ENCODE measurements around the gene DNAJC12.
A peak's percentile ranks its signal among the peaks of the same experiment; 100 is the strongest.

The DNAJC12 gene

GRCh38 chr10:67864607-67865371, 26.8 kb upstream of the DNAJC12 start:
- no peaks in the 10 kb centered on the region for H3K36me3 ChIP-seq (ENCODE audit: insufficient read depth, low read length)
- H3K27me3 ChIP-seq (ENCODE audit: insufficient read depth, low read length) = no peaks in the 10 kb centered on the region
- H3K9me3 ChIP-seq (ENCODE audit: low read length) = no peaks in the 10 kb centered on the region
- no peaks in the 10 kb centered on the region for H3K9me2 ChIP-seq (ENCODE audit: low read depth, low read length)
- no peak overlapping the region for H3K4me2 ChIP-seq (ENCODE audit: low read length)
- no peak overlapping the region for H3K27ac ChIP-seq (ENCODE audit: low read depth, low read length, poor library complexity, severe bottlenecking)
- no peaks in the 10 kb centered on the region for H4K20me1 ChIP-seq (ENCODE audit: insufficient read depth, low read length)
- no peaks in the 10 kb centered on the region for H3F3A ChIP-seq (ENCODE audit: insufficient read depth, low read length)
- H3K4me3 ChIP-seq (ENCODE audit: low read depth, low read length, poor library complexity, severe bottlenecking) = no peak overlapping the region
- no peak for TF ChIP-seq CTCF (IDR thresholded peaks at IDR 0.05; ENCODE audit: low read length)
- no peak for TF ChIP-seq EZH2 (IDR thresholded peaks at IDR 0.05; ENCODE audit: borderline replicate concordance, low read length)
- peaks cover 27% of the 10 kb centered on the region for H3K4me1 ChIP-seq (ENCODE audit: insufficient read depth, low read length, severe bottlenecking)
- no peaks in the 10 kb centered on the region for H3K79me2 ChIP-seq (ENCODE audit: insufficient read depth, low read length)
- H3K9ac ChIP-seq (ENCODE audit: low read length) = no peak overlapping the region
- no peak overlapping the region for H2AFZ ChIP-seq (ENCODE audit: low read length)

GRCh38 chr10:67863094-67863493, 25.1 kb upstream of the DNAJC12 start:
- Histone ChIP-seq H4K20me1 (ENCODE audit: insufficient read depth, low read length) (no peaks in the 10 kb centered on the region), H3K4me1 (ENCODE audit: insufficient read depth, low read length, severe bottlenecking) (peaks cover 27% of the 10 kb centered on the region), H3K4me2 (ENCODE audit: low read length) (no peak overlapping the region), H3K27me3 (ENCODE audit: insufficient read depth, low read length) (no peaks in the 10 kb centered on the region), H3K9ac (ENCODE audit: low read length) (no peak overlapping the region), H3K79me2 (ENCODE audit: insufficient read depth, low read length) (no peaks in the 10 kb centered on the region), H2AFZ (ENCODE audit: low read length) (peak overlapping the region; percentile 16; the same call in 1 of the 2 replicates), H3K36me3 (ENCODE audit: insufficient read depth, low read length) (no peaks in the 10 kb centered on the region), H3K27ac (ENCODE audit: low read depth, low read length, poor library complexity, severe bottlenecking) (no peak overlapping the region), H3F3A (ENCODE audit: insufficient read depth, low read length) (no peaks in the 10 kb centered on the region), H3K9me3 (ENCODE audit: low read length) (no peaks in the 10 kb centered on the region), H3K4me3 (ENCODE audit: low read depth, low read length, poor library complexity, severe bottlenecking) (no peak overlapping the region), H3K9me2 (ENCODE audit: low read depth, low read length) (no peaks in the 10 kb centered on the region)
- TF ChIP-seq EZH2 (IDR thresholded peaks at IDR 0.05; ENCODE audit: borderline replicate concordance, low read length) (no peak), CTCF (IDR thresholded peaks at IDR 0.05; ENCODE audit: low read length) (no peak)

GRCh38 chr10:67861750-67862432, 23.9 kb upstream of the DNAJC12 start:
- Histone ChIP-seq H3F3A (ENCODE audit: insufficient read depth, low read length) (no peaks in the 10 kb centered on the region), H3K79me2 (ENCODE audit: insufficient read depth, low read length) (no peaks in the 10 kb centered on the region), H3K4me1 (ENCODE audit: insufficient read depth, low read length, severe bottlenecking) (peaks cover 27% of the 10 kb centered on the region), H3K27me3 (ENCODE audit: insufficient read depth, low read length) (no peaks in the 10 kb centered on the region), H3K9me2 (ENCODE audit: low read depth, low read length) (no peaks in the 10 kb centered on the region), H3K27ac (ENCODE audit: low read depth, low read length, poor library complexity, severe bottlenecking) (peak overlapping the region; percentile 32), H3K9ac (ENCODE audit: low read length) (no peak overlapping the region), H3K4me3 (ENCODE audit: low read depth, low read length, poor library complexity, severe bottlenecking) (no peak overlapping the region), H3K9me3 (ENCODE audit: low read length) (no peaks in the 10 kb centered on the region), H2AFZ (ENCODE audit: low read length) (peak overlapping the region; percentile 94; the same call in 1 of the 2 replicates), H4K20me1 (ENCODE audit: insufficient read depth, low read length) (no peaks in the 10 kb centered on the region), H3K36me3 (ENCODE audit: insufficient read depth, low read length) (no peaks in the 10 kb centered on the region), H3K4me2 (ENCODE audit: low read length) (no peak overlapping the region)
- TF ChIP-seq CTCF (IDR thresholded peaks at IDR 0.05; ENCODE audit: low read length) (no peak), EZH2 (IDR thresholded peaks at IDR 0.05; ENCODE audit: borderline replicate concordance, low read length) (no peak)

Measured in OCI-LY1 (cell line).